Fibroblast of skin of left quadriceps (primary cell): ENCODE results near the gene ANXA10.
"Not testable (repeated sequence)": the region's sequence is repeated elsewhere in the genome, so short reads cannot be mapped to it uniquely, and the experiment has no call there.

ENCODE experiments used
- DNase-seq, 2 experiments: peaks; one replicate each; pipeline ENCODE4 v3.0.0-alpha.2; 2013; ENCODE audit warnings: low read depth in 2 of 2

The ANXA10 gene

GRCh38 chr4:168154546-168155277 lies 62.4 kb downstream of the ANXA10 start:
- DNase-seq: no peak

GRCh38 chr4:168162604-168163003 lies 70.3 kb downstream of the ANXA10 start:
- no peak for DNase-seq

- no peak for DNase-seq
Observed at GRCh38 chr4:168163106-168163505, 70.8 kb downstream of the ANXA10 start.

GRCh38 chr4:168164045-168164444 lies 71.7 kb downstream of the ANXA10 start:
- DNase-seq: no peak

- no peak for DNase-seq
Observed at GRCh38 chr4:168164915-168165548, 72.7 kb downstream of the ANXA10 start.

- DNase-seq: no peak
Observed at GRCh38 chr4:168167714-168168284, 75.5 kb downstream of the ANXA10 start.

- DNase-seq: no peak
Observed at GRCh38 chr4:168174308-168174707, 82.0 kb downstream of the ANXA10 start.

GRCh38 chr4:168177546-168178149 lies 85.3 kb downstream of the ANXA10 start:
- no peak for DNase-seq

GRCh38 chr4:168183717-168184571 lies 91.6 kb downstream of the ANXA10 start:
- peak; percentile 21 to 29 for DNase-seq

- no peak for DNase-seq
Observed at GRCh38 chr4:168188754-168189153, 96.4 kb downstream of the ANXA10 start.

- no peak for DNase-seq
Observed at GRCh38 chr4:168197926-168198325, 105.6 kb downstream of the ANXA10 start.

- DNase-seq: no peak
Observed at GRCh38 chr4:168199260-168199957, 107.1 kb downstream of the ANXA10 start.

- no peak for DNase-seq
Observed at GRCh38 chr4:168200685-168201084, 108.3 kb downstream of the ANXA10 start.

- DNase-seq: no peak
Observed at GRCh38 chr4:168203233-168203911, 111.0 kb downstream of the ANXA10 start.

GRCh38 chr4:168208957-168209614 lies 116.7 kb downstream of the ANXA10 start:
- DNase-seq: no peak

- no peak for DNase-seq
Observed at GRCh38 chr4:168212656-168213055, 120.3 kb downstream of the ANXA10 start.

GRCh38 chr4:168213511-168213910 lies 121.2 kb downstream of the ANXA10 start:
- not testable (repeated sequence) for DNase-seq

- DNase-seq: peak; percentile 22 to 24
Observed at GRCh38 chr4:168218645-168219044, 126.3 kb downstream of the ANXA10 start.

- no peak for DNase-seq
Observed at GRCh38 chr4:168220893-168221292, 128.6 kb downstream of the ANXA10 start.

- DNase-seq: peak; percentile 54 to 60
Observed at GRCh38 chr4:168221301-168221700, 129.0 kb downstream of the ANXA10 start.
